KBM-7 (cell line): Measurements from ENCODE around the gene STK16.

Experiments used
- DNase-seq: peaks from one replicate; pipeline ENCODE4 v3.0.0-alpha.2; 2015
- in situ Hi-C: fragments of 300-500 bp; cut with MboI; formaldehyde crosslinking; loops from 2 replicates; pipeline ENCODE4 v1.14.3; 2020; ENCODE audit warnings: low sequenced_read_pairs, low pct_unique_long_range_greater_than_20kb, mixed read lengths

STK16 gene

GRCh38 chr2:219296631-219297391, 51.5 kb downstream of the STK16 start:
- in situ Hi-C loops, result no loop called here
- no peak for DNase-seq

- in situ Hi-C loops, result no loop called here
- no peak for DNase-seq
Measured at GRCh38 chr2:219297766-219298456, 52.6 kb downstream of the STK16 start.

GRCh38 chr2:219298759-219299371, 53.6 kb downstream of the STK16 start:
- peak; percentile 89 for DNase-seq
- in situ Hi-C loops, result no loop called here

GRCh38 chr2:219299372-219299760, 54.1 kb downstream of the STK16 start:
- in situ Hi-C loops, result no loop called here
- DNase-seq, result no peak
